ENCODE measurements around the gene CHD6.

- TF ChIP-seq, protein P1, sequence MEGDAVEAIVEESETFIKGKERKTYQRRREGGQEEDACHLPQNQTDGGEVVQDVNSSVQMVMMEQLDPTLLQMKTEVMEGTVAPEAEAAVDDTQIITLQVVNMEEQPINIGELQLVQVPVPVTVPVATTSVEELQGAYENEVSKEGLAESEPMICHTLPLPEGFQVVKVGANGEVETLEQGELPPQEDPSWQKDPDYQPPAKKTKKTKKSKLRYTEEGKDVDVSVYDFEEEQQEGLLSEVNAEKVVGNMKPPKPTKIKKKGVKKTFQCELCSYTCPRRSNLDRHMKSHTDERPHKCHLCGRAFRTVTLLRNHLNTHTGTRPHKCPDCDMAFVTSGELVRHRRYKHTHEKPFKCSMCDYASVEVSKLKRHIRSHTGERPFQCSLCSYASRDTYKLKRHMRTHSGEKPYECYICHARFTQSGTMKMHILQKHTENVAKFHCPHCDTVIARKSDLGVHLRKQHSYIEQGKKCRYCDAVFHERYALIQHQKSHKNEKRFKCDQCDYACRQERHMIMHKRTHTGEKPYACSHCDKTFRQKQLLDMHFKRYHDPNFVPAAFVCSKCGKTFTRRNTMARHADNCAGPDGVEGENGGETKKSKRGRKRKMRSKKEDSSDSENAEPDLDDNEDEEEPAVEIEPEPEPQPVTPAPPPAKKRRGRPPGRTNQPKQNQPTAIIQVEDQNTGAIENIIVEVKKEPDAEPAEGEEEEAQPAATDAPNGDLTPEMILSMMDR (conservative IDR thresholded peaks at IDR 0.05), result no peak
- no peak for TF ChIP-seq ZFX (IDR thresholded peaks at IDR 0.05)
Observed at GRCh38 chr20:41363601-41364000, 254.6 kb downstream of the CHD6 start.

Measured in C4-2B (cell line).